Dermis blood vessel endothelial cell (primary cell): ENCODE data around the gene GADL1. TPM values are rescaled to one million over a fixed set of nuclear protein-coding genes. Genes with fewer than 3 reads are reported as not detected.
A peak's percentile ranks its signal among the peaks of the same experiment; 100 is the strongest.

Experiments
- DNase-seq: peaks from one replicate; pipeline ENCODE4 v3.0.0; 2010
- total RNA-seq: library from RNA; depleted of rRNA; stranded (reverse); fragments of >200 nt; gene quantifications from 2 replicates; pipeline ENCODE4 v1.2.3, GENCODE V29; 2014

GADL1 gene
- total RNA-seq, 1 donor from 2014 or later = not detected

DNA sequence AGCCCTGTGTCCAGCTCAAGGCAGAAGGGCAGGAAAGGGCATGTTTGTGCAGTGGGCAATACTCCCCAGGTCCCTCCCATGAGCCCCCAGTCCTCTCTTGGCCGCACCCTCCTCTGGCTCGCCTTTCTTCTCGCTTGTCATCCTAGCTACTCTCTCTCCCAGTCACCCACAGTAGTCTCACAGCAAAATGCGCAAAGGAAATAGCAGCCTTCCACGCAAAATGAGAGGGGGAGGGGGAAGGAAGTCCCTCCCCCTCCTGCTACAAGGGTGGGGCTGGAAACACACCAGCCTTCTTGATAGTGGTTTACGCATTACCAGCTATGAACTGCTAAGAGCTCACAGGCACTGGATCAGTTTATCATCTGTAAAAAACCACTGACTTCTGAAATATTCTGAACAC, 83.8 kb downstream of the GADL1 start:
- no peak for DNase-seq

DNA sequence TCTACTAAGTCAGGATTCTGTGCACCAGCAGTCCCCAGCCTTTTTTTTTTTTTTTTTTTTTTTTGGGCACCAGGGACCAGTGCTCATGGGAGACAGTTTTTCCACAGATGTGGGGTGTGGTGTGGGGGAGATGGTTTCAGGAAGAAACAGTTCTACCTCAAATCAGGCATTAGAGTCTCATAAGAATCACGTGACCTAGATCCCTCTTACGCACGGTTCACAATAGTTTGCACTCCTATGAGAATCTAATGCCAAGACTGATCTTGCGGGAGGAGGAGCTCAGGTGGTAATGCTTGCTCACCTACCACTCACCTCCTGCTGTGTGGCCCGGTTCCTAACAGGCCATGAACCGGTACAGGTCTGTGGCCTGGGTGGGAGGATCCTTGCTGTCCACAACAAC, 88.8 kb downstream of the GADL1 start:
- no peak for DNase-seq

DNA sequence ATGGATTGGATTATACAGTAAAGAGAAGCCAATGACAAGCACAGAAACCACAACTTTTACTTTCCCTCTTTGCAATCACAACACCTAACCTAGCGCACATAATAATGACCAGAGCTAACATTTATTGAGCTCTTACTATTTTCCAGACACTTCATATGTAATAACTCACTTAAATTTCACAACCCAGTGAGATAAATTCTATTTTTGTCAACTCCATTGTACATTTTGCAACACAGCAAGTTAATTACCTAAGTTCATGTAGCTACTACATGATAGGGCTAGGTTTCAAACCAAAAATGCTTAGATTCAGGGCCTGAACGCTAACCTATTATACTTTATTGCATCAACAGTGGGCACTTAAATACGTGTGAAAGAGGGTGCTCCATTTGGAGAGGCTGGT, 89.5 kb downstream of the GADL1 start:
- no peak for DNase-seq

DNA sequence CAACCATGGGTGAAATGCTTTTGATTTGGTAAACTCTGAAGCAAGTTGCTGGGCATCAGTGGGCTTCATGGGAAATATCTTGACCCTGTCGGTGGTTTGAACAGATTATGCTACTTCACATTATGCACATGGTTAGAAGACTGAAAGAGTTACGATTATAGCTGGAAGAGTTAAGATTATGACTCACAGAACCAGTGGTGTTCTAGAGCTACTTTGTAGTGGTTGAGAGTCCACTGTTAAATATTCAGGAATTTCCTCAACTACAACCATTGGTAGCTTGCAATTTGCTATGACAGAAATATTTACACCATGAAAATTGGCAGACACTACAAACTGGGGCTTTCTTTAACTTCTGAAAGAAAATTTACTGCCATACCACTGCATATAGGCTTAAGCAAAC, 99.3 kb downstream of the GADL1 start:
- DNase-seq = no peak

DNA sequence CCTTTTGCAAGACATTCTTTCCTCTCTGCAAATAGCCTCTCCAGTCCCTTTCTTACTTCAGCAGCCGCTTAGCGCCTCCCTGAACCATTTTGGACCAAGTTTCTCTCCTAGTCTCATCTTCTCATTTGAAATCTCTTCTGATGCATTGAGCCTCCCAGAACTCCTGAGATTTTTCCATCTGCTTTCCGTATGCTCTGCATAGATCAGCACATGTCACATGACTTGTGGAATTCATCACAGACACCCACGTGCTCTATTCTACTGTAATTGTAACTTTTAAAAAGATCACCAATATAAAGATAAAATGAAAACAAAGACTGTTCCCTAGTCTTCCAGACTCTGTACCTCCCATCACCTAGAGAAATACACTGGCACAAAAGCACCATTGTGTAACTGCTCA, 100.7 kb downstream of the GADL1 start:
- no peak for DNase-seq

DNA sequence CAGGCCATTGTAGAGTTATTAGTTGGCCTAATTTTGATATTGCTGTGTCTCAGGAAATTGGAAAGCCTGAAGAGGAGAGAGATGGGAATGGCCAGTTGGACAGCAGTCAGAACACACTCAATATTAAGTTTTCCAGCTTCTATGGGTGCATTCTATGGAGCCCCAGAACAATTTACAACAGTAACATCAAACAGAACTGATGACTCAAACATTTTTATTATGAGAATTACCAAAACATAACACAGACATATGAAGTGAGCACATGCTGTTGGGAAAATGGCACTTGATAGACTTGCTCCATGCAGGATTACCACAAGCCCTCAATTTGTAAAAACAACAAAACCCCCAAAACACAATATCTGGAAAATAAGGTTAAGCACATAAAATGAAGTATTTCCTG, 104.3 kb downstream of the GADL1 start:
- no peak for DNase-seq

DNA sequence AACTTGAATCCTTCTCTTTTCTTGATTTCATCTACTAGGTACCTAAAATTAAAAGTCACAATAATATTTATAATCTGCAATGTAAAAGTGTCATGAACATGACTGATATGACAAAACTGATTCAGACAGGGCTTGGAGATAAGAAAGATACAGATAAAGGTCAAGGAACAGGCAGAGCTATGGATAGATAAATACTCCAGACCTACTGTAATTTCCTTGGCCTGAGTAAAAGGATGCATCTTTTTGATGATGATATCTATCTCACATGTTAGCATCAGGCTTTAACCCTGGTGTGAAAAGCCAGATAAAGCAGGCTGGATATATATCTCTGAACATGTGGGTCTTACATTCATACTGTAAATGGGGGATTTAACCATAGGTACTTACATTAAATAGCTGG, 108.1 kb downstream of the GADL1 start:
- DNase-seq = no peak

DNA sequence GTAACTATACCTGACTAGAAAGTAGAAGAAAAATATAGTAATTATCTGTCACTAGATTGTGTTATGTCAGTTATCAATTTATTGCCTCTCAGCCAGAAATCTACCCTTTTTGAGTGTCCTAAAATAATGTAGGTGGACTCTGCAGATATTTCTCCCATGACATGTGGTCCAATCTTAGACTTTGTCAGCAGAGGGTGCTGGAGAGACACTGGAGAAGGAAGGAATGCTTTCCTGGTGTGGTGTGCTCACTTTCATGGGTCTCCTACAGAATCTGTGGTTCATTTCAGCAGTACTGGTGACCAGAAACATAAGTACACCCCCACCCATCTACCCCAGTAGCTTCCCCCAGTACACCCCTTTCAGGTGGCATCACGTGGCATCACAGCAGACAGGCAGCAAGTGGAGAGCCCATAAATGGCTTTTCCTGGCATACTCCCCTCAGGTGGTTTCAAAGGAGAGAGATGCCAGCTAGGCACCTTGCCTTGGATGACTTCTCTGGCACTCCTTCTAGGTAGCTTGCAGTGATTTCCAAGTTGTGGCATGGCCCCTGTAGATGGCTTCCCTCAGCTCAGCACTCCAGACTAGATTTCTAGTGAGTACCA, 114.7 kb downstream of the GADL1 start:
- DNase-seq = peak; percentile 61

DNA sequence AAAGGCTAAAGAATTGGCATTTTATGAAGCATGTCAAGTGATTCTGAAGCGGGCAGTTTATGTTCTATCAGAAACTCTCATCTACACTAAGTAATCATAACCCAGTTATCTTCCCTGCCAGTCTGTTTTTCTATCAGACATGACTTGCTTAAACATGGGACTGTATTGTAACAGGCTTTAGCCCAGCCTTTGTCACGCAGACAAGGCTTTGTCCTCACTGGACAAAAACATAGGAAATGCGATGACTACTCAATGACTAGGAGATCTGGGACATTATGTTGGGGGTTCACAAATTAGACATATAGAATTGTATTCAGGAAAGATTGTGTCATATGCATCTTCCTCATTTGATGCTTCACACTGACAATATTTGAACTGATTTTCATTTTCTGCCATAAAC, 115.5 kb downstream of the GADL1 start:
- peak; percentile 44 for DNase-seq

DNA sequence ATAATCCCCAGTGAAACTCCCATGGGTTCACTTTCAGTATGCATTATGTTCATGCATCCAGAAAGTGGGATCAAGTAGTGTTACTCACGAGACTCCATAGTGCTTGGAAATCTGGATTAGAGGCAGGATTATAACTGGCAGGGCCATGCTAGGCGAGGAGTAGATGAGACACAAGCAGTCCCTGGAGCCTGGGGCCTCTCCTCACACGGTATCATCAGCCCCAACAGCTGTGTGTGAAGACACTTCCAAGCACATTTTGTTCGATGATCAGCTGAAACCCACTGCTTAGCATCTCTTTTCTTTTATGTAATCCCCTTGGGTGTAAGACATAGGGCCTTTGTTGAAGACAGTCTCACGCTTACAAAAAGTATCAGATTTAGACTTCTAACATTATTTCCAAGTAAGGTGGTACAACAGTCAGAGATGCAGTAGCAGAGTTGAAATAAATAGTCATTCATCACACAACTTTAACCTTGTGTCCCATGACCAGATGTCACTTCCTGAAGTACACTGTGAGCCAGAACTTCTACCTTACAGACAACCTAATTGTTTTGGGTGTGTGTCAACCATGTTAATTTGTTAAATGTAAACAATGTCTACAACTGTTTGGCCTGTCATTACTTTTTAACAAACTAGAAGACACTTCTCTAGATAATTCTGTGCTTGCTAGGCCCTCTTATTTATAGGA, 116.9 kb downstream of the GADL1 start:
- peak; percentile 6 for DNase-seq

DNA sequence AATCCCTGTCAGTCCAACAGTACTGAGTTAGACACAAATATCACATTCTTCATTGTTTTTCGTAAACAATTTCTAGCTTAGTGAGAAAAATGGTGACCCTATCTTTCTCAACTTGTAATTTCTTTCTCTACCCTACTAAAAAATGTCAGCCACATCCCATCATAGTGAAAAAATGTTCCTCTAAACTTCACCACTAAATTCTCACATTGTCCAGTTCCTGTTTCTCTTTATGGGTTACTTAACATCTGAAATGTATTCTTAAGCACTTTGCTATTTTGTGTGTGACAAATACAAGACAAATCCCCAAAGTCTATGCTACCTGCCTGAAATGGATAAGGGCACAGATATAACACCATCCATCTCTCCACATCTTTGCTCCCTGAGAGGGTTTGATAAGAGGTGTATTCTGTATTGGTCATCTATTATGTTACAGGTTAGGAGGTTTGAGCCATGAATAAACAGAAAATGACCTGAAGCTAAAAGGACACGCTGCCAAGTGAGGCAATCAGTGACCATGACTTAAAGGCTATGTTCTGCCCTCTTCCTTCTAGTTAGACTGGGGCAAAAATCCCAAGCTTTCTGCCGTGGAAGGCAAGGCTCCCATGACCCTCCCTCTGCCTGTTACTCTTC, 118.2 kb downstream of the GADL1 start:
- DNase-seq = no peak

DNA sequence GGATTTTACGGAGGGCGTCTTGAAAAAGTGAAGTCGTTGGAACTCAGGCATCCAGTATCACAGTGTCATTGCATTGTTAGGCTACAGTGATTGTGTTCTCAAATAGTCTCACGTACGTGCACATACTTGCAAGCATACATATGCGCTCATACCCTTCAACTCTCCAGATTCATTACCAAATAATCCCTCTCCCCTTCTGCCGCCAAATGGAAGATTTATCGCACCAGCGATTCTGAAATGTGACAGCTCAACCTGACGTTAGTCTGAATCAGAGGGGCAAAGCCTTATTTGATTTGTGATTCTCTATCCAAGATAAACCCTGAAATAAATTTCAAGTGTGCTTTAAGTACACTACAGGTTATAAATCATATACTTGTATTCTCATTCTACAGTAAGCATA, 119.4 kb downstream of the GADL1 start:
- DNase-seq = no peak

DNA sequence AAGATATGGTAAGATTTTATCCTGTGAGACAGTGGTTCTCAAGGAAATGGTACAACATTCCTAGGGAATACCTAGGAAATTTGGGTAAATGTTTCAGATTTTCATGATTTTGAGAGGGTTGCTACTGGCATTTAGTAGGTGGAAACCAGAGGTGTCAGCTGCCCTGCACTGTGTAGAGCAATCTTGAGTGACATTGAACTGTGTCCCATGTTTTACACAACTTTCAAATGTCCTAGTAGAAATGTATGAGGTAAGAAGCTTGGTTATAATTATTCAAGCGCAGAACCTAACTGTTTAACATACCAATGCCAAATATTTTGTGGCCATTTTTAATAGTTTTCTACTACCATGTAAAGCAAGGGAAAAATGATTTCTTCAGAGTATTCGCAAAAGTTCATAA, 120.4 kb downstream of the GADL1 start:
- no peak for DNase-seq

DNA sequence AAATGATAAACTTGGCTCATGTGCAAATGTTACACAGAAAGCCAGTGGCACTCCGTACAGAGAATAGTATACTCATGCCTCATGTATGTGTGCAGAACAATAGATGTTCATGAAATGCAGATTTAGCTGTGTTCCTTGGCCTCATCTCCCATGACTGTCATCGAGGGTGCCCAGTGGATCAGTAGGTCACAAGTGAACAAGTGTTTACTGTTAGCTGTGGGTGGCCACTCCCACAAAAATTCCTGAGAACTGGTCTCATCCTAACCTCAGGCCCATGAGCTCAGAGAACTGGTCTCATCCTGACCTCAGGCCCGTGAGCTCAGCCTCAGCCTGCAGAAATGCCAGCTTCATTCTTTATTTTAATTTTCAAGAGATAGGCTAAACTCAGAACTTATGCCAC, 124.1 kb downstream of the GADL1 start:
- DNase-seq = peak; percentile 57

DNA sequence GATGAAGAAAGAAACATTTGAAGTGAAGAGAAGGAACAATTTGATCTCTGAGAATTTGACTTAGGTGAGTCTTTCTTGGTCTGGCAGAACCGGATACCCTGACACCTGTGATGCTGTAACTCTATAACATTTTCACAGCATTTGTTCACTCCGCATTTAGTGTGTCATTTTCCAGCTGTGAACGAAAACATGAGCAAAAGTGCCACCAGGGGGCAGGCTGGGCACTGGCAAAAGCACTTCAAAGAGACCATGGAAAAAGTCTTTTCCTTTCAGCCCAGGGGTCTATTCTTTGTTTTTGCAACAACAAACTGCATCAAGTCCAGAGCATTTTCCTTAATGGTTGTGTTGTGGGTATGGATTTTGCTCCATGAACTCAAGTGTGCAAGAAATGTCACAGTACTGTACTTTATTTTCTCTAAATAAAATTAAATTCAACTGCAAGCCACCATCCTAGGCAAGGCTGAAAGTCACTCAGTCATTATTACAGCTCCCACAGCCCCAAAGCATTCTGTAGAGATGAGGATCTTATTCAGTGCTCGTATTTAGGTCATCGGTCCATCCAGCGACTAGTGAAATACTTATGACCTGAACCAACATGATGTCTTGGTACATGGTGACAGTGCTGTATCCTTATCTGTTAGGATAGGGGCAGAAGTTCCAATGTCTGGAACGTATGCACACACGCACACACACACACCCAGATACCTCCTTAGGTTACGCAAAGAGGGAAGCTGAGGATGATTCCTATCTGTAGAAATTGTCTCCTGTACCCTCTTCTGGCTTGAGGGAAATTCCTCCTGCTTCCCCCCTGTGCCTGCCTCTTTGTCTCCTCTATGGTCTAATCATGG, 125.5 kb downstream of the GADL1 start:
- DNase-seq = peak; percentile 84

DNA sequence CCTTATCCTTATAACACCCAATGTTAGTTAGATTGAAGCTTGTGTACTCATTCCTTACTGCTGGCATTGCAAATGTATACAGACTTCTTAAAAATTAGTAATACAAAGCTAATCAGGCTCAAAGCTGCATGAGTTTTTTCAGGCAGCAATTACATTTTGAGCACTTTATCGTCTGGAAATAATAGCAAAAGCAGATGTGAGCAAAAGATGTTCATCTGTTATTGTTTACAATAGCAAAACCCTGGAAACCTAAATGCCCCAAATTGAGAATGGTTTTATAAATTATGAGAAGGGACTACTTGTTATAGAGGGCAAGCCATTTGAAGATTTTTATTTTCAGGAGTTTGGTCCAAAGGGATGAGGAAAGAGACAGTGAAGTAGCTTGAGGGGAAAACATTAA, 126.4 kb downstream of the GADL1 start:
- DNase-seq = no peak

DNA sequence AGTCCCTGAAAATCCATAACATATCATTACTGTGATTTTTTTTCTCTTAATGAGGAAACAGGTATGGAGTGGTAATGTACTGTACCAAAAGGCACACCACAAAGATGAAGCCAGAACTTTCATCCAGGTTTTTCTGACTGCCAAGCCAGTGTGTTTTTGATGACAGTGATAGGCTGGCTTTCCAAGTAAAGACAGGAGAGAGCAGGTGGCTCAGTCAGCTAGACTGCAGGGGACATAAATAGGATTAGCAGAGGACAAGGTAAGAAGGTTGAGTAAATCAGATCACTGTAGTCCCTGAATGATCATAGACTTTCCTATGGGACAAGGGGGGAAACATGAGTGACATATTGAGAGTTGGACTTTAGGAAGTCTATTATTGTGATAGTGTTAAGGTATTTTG, 127.9 kb downstream of the GADL1 start:
- DNase-seq = no peak

DNA sequence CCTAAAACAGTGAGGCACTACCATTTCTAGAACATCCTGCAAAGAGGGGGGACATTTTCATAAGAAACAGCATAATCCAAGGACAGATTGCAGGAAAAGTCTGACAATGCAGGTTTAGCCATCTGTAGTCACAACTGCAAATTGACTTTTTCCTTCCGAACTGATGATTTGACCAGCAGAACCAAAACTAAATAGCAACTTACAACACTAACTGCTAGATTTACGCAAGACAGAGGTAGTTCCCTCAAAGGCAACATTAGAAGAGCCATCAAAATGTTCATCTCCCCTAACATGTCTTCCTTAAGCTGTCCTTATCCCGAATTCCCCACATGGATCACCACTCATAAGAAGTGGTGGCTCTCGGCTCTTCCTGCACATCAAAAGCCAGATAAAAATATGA, 129.6 kb downstream of the GADL1 start:
- DNase-seq = no peak

DNA sequence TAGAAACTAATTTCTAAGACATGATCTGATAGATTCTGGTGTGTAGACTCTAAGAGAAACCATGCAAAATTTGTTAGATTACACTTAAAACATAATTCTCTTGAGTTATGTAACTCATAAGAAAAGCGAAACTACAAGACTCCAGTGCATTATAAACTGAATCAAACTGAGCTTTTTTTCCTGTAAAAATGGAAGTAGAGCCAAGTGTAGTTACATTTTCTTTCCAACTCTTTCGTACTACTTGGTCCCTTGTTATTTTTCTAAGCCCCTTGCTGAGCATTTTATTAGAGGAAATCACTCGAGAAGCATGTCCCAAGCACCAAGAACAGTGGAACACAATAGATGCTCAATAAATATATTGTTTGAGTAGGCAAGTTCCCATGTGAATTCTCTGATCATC, 130.2 kb downstream of the GADL1 start:
- DNase-seq = no peak

DNA sequence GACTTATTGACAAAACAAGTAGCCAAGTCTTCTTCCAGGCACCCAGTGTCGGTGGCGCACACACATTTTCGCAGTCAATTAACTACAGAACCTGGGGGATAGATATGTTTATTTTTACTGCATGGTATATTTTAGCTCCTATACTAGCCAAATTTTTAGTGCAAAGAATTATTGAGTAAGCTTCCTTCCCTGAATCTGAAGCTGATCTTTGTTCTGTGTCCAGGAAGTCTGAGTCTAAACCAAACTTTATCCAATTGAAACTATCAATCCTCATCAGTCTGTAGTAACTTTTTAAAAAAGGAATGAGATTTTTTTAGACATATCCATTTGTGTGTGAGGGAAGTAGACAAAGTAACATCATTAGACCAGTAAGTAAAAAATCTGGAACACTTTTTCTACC, 133.1 kb downstream of the GADL1 start:
- DNase-seq = no peak

DNA sequence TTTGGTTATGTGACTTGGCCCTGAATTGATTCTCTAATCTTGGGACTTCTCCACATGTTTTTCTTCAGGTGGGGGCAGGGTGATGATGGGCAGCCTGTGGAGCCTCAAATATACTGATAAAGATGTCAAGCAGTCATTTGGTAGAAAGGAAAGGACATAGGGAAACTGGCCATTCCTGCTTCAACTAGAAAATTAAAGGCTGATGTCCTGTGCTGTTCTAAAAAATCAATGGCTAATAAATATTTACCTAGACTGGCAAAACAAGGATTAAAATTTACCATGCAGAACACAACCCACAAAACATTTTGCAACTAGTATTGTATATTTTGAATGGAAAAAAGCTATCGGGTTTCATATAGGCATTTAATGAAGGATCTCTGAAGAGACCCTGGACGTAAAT, 133.7 kb downstream of the GADL1 start:
- DNase-seq = no peak

DNA sequence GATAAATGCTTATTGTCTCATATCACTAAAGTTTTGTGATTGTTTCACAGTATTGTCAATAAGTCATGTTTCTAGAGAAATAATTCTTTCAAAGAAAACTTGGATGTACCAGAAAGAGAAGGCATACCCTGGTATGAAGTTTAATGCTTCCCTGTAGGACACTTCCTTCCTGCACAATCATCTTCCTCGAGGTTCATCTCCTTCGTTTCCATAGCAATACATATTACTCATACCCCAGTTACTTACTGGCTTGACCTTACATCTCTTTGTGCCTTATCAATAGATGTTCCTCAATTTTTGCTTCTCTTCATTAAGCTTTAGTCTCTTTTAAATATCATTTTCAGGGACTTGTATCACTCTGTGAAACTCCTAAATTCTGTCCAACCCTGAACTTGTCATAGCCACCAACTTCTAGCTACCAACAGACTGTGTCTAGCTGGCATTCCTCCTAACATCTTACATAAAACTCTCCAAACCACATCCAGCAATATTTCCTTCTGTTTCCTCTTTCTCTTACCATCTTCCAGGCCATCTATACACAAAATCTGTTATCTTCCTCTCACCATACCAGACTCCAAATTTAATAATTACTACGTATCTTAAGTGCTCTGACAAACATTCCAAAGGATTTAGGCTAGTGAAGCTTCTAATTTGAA, 134.3 kb downstream of the GADL1 start:
- peak; percentile 9 for DNase-seq

DNA sequence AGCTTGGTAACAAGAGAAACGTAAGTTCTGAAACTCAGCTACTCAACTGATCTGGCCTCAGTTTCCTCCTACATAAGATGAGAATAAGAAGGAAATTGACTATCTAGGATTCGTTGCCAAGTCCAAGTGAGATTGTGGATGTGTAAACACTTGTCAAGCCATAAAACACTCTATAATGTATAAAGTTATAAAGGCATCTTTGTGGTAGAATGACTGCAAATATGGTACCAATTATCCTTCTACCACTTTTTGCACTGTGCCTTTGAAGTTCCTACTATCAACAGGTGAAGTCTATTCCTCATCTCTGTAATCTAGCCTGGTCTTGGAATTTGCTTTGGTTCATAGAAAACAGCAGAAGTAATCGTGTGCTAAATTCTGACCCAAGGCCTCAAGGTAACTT, 138.2 kb downstream of the GADL1 start:
- no peak for DNase-seq
